GM19324 (cell line): ENCODE measurements around the gene TNFRSF11A.

Experiments
- ATAC-seq: cut with Tn5 transposase; IDR thresholded peaks from one replicate; pipeline ENCODE4 v1.9.1; 2021; ENCODE audit warnings: mild to moderate bottlenecking, moderate library complexity; ENCODE audit not compliant: unreplicated experiment, low FRiP score

TNFRSF11A gene

GRCh38 chr18:62324181-62324828 is 805 bp upstream of the TNFRSF11A start:
- peak; percentile 1 for ATAC-seq

DNA sequence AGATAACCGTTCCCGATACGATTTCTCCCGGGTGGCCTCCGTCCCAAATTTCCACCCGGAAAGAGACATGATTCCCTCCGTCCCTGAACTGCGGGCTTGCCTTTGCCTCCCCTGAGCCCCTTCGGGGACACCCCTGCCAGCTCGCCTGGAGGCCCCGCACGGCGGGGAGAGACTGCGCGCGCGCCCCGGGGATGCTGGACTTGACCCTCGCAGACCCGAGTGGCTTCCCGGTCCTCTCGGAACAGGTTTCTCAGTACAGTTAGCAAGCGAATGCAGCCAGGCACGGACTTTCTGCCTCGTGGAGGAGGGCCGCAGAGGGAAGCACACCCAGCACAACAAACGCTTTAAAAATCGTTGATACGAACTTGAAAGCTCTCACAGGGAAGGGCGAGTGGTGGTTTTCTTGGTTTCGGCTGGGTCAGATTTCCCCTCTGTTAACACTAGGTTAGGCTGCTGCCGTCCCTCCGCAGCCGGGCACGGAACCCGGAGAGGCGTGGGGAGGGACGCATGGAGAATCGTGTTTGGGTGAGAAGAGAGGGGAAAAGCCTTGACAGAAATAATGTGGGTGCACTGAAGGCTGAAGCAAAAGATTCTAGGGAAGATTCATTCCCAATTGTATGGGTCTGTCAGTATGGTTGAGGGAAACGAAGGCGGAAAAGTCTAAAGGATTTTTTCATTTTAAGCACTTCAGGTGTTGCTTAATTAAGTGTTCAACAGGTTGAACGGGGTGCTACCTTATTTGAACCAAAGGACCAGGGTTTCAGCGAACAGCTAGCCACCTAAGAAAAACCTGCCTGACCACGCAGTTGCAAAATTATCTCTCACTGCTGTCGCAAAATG is 916 bp downstream of the TNFRSF11A start:
- no peak for ATAC-seq

- ATAC-seq: no peak
These were observed 1.7 kb downstream of the TNFRSF11A start for GRCh38 chr18:62326646-62327348.

DNA sequence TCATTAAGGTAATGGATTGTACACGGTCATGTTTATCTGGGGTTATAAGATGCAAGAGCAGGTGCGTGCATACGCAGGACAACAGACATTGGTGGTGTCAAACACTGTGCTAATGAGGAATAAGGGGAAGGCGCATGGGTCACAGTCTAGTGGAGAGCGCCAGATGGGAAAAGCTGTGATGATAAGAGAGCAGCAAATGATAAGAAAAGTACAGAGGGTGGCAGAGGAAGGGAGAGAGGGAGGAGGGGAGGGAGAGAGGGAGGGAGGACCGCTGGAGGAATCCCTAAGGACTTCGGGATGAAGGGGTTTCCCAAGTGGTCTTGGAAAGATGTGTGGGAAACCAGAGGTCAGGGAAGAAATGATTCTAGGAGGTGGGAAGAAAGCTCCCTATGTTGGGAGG is 2.9 kb downstream of the TNFRSF11A start:
- ATAC-seq: no peak

GRCh38 chr18:62328586-62329525 is 3.7 kb downstream of the TNFRSF11A start:
- ATAC-seq: no peak

DNA sequence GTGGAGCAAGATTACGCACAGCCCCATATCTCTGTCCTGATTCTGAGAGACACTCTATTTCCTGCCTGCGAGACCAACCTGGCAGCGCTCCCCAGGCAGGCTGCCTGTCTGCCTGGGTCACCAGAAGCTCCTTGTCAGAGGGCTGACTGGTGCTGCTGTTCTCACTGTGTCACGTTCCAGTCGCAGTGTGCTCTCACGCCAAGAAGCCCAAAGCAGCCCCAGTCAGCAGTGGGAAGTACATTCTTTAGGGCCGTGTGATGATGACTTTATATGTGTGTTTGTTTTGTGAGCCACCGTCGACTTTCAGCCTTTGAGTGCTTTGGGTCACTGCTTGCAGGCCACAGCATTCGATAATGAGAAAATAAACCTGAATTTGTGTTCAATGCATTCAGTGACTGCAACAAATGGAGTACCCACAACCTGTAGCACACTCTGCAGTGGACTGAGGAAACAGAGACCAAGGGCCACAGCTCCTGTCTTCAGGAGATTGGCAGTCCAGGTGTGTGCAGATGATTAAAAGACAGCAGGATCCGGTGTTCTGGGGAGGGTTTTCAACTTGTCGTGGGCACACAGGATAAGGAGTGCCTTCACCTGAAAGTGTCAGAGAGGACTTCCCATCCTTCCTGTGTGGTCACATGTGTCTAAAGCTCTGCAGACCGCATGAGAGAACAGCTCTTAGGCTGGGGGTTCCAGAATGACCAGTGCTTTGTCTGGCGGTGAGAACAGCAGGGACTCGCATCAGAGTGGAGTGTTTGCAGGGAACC is 4.8 kb downstream of the TNFRSF11A start:
- peak; percentile 36 for ATAC-seq

- no peak for ATAC-seq
These were observed 5.5 kb downstream of the TNFRSF11A start for GRCh38 chr18:62330650-62331049.

GRCh38 chr18:62331581-62332356 is 6.7 kb downstream of the TNFRSF11A start:
- no peak for ATAC-seq

DNA sequence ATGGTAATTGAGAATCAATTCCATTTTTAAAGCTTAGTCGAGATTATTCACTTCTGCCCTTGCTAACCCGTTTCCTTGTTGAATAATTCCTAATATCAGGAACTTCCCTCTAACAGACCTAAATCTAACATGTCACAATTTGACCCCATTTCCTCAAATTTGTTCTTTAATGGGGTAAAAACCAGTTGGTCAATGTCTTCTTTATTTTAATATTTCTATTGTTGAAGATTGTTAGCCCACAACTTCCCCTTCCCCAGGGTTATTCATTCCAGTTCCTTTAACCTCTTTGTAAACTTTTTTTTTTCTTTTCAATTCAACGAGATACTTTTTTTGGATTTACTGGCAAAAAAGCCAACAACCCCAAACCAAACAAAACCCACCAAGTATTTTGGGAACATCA is 7.3 kb downstream of the TNFRSF11A start:
- ATAC-seq: no peak

DNA sequence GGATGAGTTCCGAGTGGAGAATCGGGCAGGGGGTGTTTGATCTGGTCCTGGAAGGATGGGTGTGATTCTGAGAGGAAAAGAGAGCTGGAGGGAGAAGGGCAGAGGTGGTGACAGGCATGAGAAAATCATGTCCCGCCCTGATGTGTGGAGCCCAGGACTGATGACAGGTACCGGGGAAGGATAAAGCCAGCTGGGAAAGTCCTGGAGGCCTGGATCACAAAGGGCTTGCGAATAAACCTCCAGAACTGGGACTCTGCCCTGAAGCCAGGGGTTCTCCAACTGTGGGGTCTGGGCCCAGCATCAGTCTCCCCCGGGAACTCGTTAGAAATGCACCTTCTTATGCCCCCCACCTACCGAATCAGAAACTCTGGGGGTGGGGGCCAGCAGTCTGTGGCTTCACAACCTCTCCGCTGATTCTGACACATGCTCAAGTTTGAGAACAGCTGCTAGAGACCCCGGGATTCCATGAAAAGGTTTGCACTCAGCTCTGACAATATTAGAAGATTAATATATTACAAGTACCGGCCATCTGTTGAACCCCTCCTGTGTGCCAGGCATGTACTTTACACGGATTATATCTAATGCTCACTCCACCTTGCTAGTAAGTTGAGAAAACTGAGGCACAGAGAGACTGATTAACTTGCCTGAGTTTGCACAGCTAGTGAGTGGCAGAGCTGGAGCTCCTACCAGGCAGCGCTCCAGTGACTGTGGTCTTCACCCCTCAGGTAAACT is 8.0 kb downstream of the TNFRSF11A start:
- ATAC-seq: no peak

DNA sequence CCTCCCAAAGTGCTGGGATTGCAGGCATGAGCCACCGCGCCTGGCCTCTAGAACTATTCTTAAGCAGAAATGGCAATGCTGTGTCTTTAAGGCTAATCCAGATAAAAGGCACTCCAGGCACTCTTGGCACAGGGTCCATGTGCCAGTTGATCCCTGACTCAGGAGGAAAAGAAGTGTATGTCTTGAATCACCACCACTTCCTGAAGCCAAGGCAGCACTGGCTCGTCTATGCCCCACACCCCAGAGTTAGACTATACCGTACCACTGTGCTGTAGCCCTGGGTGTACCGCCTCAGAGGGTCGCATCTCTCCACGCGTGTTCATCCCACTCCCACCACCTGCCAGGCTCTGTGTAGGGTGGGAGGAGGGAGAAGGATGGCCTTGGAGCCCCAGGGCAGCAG is 9.0 kb downstream of the TNFRSF11A start:
- ATAC-seq: no peak

GRCh38 chr18:62335494-62335893 is 10.4 kb downstream of the TNFRSF11A start:
- ATAC-seq: no peak

- ATAC-seq: no peak
These were observed 11.5 kb downstream of the TNFRSF11A start for GRCh38 chr18:62336618-62337017.

DNA sequence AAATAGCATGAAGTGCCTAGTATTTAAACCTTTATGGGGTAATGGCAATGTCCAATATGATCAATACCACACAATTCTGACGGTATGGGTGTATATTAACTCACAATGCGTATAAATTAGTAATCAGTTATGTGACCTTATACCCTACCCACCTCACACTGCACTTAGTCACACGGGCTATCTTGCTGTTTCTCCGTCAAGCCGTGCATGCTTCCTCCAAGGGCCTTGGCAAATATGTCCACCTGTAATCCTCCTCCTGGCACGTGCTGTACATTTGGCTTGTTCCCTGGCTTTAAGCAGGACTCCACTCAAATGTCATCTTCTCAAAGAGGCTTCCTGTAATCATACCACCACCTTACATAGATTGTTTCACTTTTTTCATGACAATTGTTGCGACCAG is 12.2 kb downstream of the TNFRSF11A start:
- ATAC-seq: no peak

- no peak for ATAC-seq
These were observed 13.5 kb downstream of the TNFRSF11A start for GRCh38 chr18:62338446-62339105.

GRCh38 chr18:62339106-62339988 is 14.2 kb downstream of the TNFRSF11A start:
- no peak for ATAC-seq

DNA sequence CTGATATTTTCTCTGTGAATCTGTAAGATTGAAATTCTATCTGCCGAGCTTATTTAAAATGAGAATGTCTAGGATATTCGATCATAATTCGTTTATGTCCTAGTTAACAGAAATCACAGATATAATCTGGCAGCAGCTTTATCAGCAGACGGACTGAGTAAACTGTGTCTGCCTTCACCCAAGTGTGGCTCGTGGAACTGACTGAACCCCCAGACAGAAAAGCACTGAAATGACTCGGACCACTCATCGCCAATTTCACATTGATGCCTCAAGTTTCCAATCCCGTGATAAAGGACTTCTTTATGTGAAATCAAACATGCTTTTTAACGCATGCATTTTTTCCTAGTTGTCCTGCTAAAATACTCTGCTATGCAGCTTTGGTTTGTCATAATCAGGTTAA is 15.9 kb downstream of the TNFRSF11A start:
- ATAC-seq: no peak
